Right forelimb (tissue), 1 donor: ENCODE measurements around the gene ABLIM1.

Experiments used
- DNase-seq: peaks from one replicate; pipeline ENCODE4 v3.0.0-alpha.2; 2018

The ABLIM1 gene

DNA sequence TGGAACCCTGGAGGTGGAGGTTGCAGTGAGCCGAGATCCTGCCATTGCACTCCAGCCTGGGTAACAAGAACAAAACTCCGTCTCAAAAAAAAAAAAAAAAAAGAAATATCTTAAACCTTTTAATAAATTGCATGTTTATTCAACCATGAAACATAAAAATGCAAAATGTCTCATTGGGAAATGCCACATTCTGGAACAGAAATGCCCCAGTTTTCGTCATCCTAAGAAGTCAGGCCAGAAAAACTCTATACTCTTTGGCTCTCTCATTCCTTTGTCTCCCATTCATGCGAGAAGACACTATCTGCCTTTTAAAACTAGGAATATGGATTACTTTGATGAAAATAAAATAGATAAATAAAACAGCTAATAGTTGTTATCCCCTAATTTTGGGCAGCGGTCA is 21.5 kb upstream of the ABLIM1 start:
- DNase-seq = no peak

DNA sequence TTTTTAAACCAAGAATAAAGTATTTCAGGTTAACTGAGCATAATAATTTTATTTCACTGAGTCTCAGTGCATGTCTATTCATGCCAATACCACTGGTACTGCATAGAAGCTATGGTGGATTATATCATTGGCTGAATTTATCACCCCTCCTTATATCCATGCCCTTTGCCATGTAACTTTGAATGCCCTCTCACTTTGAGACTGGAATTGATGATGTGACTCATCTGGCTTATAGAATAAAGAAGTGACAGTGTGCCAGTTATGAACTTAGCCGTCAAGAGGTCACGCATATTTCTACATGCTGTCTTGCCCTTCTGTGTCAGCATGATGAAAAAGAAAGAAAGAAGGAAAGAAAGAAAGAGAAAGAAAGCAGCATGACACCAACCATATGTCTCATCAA is 20.7 kb upstream of the ABLIM1 start:
- no peak for DNase-seq

DNA sequence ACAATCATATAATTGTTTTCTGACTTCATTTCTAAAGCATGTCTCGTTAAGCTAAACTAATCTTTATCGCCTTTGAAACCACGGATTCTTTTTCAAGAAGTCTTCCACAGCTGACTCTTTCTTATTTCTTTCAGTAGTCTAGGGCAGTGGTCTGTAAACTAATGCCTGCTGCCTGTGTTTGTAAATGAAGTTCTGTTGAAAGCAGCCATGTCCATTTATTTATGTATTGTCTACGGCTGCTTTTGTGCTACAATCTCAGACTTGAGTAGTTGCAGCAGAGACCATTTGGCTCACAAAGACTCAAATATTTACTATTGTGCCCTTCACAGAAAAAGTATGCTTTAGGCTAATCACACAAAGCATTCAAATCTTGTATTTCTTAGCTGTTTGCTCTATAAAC is 20.3 kb upstream of the ABLIM1 start:
- no peak for DNase-seq

DNA sequence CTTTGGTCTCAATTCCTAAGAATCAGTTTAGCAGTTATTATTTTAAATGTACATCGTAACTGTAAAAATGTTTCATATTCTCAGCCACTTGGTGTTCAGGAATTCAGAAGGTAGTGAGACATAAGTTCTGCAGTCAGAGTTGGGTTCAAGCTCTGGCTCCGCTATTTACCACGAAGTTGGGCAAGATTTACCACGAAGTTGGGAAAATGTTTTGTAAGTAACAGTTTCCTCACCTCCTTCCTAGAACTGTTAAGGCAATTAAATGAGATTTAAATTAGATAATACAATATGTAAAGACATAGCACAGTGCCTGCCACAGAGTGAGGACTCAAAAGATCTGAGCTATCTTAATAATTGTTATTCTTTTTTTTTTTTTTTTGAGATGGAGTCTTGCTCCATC is 16.3 kb upstream of the ABLIM1 start:
- DNase-seq = no peak

DNA sequence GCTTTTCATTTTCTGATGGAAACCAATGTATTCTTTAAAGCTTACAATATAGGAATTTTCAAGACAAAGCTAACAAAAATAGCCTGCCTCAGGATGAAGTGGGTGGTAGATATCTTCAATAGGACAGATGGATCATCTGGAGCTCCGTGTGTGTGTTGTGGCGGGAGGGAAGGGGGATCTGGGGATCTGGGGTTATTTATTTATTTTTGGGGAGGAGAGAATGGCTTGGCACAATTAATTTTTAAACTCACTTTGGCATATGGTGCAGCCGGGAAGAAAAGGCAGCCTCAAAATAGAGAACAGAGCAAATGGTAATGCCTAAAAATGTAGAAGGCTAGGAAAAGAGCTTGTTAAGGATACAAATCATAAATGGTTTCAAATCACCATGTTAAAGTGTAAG is 11.6 kb upstream of the ABLIM1 start:
- no peak for DNase-seq

DNA sequence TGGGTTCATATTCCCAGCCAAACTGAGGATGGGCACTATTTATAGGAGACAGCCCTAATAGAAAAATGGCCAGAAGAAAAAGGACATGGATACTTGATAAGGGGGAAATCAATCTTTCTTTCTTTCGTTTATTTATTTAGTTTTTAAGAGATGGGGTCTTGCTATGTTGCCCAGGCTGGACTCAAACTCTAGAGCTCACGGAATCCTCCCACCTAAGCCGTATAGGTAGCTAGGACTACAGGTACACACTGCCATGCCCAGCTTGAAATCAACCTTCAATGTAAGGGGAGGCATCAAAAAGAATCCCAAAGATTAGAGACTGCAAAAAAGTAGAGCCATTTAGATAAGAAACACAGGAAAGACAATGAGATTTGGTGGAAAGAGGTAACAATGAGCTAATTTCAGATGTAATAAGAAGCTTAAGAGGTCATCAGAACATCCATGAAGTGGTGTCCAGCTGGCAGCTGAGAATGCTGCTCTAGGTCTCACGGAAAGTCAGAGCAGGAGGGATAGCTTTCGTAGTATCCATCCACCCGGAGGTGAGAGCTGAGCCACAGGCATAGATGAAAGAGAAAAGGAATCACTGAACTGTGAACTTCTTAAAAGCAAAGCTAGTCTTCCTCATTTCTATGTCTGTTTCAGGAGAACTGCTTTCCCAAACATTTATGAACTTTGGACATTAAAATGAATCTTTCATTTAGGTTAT is 10.5 kb upstream of the ABLIM1 start:
- no peak for DNase-seq

DNA sequence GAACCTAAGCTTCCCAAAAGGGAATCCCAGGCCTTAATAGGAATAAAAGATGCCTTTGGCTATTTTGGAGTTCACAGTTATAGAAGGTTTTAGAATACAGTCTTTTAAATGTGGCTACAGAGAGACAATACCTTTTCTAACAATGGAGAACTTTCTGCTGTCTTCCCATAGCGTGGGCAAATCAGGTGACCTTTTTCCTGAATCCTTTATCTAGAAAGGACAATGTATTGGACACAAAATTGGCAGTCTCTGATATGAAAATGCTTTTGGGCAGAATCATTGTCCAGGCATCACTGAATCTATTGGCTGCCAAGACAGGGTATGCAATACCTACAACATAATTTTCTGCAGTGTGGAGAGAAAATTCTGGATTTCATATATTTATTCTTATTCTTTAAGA is 7.8 kb upstream of the ABLIM1 start:
- DNase-seq = no peak

DNA sequence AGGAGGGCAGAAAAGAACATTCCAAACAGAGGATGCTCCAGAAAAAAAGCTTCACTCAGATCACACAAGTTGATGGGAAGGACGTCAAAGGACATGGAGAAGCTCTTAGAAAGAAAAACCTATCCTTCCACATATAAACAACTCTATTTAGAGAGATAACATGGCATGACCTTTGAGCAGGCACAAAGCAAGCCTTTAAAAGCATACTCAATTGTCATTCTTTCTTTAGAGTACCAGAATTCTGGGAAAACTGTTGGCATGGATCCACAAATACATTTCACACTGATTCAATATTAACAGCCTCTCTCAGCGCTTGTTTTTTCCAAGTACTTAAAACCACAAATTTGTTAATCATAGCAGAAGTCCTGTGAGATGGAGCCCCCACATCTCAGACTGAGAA is 7.3 kb upstream of the ABLIM1 start:
- DNase-seq = no peak

DNA sequence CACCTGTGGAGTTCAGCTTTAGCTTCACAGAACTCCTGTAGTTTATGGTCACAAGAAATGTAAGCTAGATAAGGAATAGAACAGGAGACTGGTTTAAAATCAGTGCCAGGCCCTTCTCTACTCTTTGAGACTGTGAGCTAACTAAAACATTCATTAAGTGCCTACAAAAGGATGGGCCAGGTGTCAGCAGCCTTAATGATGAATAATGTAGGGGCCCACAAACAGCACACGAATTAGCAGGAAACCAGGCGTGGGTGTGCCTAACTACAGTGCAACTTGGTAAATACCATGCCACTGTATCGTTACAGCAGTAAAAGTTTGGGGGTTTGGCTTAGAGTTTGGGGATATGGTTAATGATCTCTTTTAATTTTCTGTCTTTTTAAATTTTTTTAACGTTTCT is 6.1 kb upstream of the ABLIM1 start:
- DNase-seq = no peak

DNA sequence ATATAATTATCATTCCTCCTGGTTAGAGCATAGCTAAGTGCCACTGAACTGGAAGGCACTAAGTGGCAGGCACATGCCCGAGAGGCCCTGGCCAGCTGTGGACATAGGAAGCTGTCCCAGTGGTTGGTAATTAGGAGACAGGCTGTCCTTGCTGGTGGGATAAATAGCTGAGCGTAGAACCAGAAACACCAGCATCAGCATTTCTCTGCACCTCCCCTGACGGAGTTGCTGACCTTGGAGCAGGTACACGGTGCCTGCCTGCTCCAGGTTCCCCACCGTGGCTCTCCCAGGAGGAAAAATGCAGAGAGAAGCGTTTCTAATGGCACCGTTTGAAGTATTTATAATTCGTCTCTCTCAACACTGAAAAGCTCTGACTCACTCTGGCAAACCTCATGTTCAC is 5.6 kb upstream of the ABLIM1 start:
- DNase-seq = no peak

DNA sequence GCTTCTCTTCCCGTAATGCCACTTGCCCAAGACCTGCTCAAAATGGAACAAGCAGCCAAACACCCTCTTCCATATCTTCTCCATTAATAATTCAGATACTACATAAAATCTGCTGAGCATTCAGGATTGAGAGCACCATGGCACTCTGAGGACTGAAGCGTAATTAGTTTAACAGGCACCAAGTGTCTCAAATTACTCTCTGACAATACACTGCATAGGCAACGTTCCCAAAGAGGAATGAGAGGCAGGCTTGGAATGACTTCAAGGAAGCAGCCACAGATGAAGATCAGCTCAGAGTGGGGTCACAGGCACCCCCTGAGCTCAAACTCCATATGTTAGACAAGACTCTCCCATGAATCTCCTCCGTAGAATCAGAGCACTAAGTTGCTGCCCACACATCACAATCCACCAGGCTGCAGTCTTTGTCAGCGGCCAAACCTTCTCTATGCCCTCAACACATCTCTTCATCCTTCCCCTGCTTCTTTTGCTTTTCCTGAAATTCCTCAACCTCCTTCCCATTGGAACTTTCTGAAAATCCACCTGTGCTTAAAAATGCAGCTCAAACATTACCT is 4.7 kb upstream of the ABLIM1 start:
- no peak for DNase-seq

DNA sequence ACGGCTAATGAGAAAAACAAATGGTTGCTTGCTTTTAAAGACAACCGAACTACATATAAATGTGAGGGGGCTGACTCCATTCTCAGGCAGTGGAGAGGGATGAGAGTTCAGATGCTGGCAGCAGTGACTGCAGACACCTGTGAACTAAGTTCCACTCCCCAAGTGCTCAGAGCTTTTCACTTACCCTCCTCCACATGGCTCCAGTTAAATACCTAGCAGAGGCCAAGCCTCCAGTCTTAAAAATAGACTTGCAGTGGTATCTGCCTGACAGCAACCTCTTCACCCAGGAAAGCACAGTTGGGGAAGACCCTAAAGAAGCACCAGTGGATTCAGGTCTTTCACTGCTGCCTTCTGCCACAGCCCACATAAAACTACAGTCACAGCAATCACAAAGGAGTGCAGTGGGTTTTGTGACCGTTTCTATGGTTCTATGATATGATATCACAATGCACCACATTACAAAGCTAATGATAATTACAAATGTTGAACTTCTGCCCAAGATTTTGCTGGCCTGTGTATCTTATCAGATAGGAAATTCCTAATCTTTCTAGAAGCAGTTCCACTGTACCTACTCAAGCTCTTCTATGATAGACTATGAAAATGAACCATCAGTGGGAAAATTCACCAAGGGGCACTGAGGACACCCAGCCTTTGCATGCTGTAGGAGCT is 3.3 kb upstream of the ABLIM1 start:
- DNase-seq = no peak

DNA sequence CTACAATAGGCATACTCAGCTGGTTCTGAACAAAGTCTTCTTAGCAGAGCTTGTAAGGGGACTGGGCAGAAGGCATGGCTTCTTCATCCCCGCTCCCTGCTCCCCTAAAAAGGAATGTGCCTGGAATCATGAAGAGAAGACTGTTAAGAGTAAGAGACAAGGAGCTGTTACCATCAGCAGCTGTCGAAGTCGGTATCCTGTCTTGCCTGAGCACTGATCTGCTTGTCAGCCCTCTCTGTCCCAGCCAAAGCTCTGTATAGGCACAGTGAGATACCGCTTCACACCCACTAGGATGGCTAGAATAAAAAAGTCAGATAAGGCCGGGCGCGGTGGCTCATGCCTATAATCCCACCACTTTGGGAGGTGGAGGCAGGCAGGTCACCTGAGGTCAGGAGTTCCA is 2.4 kb downstream of the ABLIM1 start:
- no peak for DNase-seq

DNA sequence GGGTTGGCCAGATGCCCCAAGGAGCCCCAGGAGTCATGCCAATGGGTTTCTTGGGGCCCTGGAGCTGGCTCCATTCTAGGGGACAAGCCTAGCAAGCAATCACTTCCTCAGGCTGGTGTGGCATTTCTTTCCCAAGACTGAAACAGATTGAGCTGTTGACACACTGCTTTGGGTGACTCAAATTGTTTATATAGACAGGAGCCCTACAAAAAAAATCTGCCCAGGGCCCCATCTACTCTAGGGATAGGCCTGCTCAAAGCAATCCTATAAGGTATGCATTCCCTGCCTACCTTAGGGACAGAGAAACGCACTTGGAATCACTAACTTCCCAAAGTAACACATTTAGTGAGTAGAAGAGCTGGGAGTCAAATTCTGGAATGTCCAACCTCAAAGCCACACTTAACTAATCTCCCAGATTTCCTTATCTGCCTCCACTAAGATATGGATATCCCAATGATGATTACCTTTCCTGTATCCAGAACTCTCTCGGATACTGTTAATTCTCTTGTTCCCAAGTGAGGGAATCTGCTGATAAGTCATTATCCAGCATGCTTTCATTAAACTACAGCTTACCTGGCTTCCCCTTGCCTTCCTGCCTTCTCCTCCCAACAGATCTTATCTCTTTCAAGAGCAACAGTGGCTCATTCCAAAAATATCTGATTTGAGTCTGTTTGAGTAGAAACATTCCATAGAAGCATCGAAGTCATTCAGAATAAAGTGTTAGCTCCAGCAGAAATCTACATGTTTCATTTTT is 3.1 kb downstream of the ABLIM1 start:
- DNase-seq = no peak

DNA sequence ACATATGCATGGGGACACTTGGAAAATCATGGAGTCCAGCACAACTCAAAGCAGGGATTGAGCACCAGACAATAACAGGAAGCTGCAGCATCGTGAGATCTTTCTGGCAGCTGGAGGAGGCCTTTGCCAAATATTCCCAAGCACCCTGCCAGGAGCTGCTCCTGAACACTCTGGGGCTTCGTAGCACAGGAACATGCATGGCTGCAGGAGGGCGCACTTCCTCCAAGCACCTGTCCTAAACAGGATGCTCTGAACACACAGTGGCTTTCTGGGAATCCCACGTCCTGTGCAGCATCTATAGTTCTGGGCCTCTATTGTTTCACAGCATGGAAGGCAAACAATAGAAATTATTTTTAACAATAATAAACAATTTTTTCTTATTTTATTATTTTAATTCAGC is 4.1 kb downstream of the ABLIM1 start:
- no peak for DNase-seq

DNA sequence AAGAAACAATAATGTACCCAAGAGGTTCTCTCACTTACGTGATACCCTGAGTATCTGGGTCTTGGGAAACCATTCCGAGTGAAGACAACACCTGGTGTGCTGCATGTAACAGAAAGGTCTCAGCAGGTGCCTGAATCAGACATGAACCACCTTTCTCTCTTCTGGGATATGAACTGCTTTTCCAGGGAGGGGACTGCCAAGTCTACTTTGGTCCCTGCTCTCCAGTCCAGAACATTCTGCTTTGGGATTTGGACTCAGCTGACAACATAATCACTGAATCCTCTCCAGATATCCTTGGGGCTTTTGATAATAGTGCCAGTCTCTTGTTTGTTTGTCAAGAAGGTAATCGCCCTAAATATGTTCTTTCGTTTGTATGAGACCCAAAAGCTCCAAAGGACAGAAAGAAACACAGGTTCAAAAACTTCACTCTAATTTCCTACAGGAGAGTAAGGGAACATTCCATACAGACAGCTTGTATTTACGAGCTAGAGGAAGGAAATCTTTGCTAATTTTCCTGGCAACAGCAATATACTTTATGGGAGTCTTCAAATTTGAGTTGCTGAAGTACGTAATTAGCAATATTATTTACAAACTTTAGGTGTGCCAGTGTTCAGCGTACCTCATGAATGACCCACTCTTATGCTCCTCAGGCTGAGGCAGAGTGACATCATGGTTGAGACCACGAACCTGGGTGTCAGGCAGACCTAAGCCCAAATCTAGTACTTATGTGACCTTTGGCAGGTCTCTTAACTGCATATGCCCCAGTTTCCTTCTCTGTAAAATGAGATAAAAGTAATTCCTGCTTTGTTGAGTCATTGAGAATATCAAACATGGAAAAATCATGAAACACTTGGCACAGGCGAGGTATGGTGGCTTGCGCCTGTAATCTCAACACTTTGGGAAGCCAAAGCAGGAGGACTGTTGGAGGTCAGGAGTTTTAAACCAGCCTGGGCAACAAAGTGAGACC is 5.4 kb downstream of the ABLIM1 start:
- DNase-seq = no peak

DNA sequence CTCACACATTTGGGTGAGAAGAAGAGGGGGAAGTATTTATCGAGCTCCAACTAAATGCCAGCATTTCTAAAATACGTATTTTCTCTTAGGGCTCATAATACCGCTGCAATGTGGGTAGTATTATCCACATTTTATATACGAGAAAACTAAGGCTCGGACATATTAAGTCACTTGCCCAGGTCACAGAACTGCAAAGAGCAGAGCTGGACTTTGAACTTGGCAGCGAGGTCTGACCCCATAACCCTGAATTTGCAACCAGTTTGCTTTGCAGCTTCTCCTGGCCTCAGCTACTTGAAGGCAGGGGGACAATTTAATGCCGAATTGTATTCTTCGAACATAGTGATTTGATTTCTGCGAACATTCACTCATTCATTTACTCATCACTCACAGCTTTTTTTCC is 7.2 kb downstream of the ABLIM1 start:
- no peak for DNase-seq

DNA sequence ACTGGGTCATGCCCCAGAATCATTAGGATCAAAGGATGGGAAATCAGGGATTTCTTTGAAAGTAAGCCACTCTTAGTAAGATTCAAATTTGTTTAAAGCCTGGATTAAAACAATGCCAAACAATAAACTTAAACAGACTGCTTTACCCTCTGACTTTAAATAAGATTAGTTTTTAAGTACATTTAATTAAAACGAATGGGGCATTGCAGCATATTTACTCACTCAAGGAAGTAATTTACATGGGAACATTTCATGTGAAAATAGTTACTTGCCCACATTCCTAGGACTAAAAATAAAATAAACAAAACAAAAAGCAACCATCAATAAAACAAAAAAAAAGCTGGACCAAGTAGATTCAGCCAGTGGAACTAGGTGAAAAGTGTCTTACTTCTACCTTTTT is 7.8 kb downstream of the ABLIM1 start:
- no peak for DNase-seq

DNA sequence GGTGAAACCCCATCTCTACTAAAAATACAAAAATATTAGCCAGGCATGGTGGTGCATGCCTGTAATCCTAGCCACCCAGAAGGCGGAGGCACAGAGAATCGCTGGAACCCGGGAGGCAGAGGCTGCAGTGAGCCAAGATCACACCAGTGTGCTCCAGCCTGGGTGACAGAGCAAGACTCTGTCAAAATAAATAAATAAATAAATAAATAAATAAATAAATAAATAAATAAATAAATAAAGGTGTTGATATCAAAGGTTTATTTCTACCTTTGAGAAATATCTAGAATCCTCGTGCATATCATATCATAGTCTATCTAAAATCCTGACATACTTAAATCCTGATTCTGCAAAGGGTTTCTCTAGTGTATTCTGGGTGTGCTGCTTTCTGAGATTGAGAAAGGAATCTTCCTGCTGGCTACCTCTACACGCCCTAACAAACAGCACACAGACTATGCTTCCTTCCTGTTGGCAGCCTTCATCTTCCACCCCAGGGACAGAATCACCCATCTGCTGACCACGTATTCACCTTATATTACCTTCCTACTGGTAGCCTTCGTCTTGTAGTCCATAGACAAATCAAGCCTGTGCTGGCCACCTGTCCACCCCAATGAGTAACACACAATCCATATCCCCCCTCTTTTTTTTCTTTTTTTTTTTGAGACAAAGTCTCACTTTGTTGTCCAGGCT is 8.7 kb downstream of the ABLIM1 start:
- no peak for DNase-seq

DNA sequence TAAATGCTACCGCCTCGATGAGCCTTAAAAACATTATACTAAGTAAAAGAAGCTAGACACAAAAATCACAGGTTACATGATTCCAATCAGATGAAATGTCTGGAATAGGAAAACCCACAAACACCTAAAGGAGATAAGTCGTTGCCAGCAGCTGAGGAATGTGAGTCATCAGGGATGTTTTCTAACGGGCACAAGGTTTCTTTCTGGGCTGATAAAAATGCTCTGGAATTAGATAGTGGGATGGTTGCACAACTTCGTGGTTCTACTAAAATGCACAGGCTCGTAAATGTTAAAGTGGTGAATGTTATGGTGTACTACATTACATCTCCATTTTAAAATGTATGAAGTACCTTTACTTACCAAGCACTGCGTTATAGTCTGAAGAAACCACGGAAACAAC is 9.7 kb downstream of the ABLIM1 start:
- DNase-seq = no peak

DNA sequence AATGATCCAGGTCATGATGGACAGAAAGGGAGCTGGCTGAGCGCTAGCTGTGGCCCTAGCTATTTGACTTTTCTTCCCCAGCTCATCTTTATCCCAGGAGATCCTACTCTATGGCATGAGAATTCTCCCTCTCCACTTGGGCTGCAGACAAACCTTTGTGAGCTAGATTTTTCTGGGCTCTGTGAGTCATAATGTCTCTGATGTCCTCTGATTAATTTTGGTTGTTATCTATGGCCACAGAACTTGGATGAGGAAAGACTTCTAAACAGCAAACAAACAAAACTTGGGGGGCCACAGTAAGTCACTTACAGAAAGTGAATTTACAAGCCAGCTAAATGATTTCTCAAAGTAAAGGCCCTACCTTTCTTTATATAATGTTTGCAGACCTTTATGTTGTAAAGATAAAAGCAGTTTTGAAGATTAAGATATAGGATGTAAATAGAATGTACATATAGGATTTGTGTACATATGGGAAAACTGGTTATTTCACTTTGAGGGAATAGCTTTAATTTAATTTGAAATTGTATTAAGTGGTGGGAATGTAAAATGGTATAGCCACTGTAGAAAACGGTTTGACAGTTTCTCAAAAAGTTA is 10.4 kb downstream of the ABLIM1 start:
- no peak for DNase-seq

DNA sequence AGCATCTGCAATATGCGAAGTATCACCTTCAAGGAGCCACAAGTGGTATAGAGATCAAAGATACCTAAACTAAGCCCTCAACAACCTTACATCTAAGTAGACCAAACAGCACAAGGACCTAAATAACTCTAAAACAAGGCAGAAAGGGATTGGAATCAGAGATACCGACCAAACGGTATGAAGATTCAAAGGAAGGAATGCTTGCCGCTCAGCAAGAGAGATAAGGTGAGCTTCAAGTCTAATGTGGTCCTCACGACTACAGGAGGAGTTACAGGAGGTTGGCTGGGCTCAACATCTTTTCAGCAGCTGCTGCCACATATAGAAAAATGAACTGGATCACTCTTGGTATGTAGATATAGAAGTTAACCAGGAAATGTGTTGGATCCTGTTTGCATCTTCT is 11.6 kb downstream of the ABLIM1 start:
- no peak for DNase-seq
